Activated naive CD4-positive, alpha-beta T cell treated with anti-CD3 and anti-CD28 coated beads, Interleukin-2, amount 50 U/mL, for 16 hours (primary cell): ENCODE results near the gene SEC16A.

ENCODE experiments used
- DNase-seq: peaks from one replicate; pipeline ENCODE4 v3.0.0-alpha.2; 2020

Gene SEC16A

DNA sequence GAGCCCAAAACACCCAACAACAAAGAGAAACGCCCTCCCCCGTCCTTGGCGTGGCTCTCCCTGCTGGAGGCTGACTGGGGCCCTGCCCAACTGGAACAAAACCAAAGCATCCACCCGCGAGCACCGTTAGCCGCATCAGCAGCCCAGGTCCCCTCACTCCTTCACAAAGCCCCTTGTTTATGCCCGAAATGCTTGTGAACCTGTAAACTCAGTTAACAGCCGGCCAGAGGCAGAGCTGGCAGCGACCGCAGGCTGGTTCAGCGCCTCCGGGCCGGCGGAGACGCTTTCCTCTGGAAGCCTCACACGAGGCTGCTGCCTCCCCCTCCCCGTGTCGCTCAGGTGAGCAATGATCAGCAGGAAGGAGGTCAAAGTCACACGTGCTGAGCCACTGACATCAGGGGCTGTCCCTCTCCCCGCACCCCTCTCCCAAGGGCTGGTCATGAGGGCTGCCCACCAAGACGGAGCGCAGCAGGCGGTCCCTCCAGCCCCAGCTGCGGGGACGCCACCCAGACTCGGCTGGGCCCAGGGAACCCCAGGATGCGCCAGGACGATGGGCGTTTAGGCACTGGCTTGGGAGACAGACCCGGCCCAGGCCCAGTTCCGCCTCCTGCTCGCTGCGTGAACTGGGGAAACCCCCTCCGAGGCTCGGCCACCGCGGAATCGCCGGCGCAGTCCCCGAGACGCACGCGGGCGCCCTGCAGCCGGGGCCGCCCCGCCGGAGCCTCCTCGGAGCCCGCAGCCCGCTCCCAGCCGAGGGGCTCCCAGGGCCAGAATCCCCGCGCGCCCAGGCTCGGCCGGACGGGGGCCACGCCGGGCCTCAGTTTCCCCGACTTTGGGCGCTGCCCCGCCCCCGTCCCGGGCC is 83.4 kb downstream of the SEC16A start:
- peak; percentile 45 for DNase-seq

- DNase-seq = no peak
Observed at GRCh38 chr9:136398286-136398685, 84.6 kb downstream of the SEC16A start.

- no peak for DNase-seq
Observed at GRCh38 chr9:136397643-136398042, 85.2 kb downstream of the SEC16A start.

DNA sequence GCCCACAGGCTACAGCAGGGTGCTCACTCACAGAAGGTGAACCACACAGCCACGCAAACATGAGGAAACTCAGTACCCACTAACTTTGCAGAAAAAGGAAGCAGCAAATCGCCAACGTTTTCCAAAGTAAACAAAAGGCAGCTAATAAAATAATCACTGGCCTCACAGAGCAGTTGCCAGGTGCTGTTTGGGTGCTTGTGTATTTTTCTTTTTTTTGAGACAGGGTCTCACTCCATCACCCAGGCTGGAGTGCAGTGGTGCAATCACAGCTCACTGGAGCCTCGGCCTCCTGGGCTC is 86.7 kb downstream of the SEC16A start:
- no peak for DNase-seq

GRCh38 chr9:136395345-136396218 is 87.3 kb downstream of the SEC16A start:
- DNase-seq = no peak

- no peak for DNase-seq
Observed at GRCh38 chr9:136395020-136395340, 87.9 kb downstream of the SEC16A start.

DNA sequence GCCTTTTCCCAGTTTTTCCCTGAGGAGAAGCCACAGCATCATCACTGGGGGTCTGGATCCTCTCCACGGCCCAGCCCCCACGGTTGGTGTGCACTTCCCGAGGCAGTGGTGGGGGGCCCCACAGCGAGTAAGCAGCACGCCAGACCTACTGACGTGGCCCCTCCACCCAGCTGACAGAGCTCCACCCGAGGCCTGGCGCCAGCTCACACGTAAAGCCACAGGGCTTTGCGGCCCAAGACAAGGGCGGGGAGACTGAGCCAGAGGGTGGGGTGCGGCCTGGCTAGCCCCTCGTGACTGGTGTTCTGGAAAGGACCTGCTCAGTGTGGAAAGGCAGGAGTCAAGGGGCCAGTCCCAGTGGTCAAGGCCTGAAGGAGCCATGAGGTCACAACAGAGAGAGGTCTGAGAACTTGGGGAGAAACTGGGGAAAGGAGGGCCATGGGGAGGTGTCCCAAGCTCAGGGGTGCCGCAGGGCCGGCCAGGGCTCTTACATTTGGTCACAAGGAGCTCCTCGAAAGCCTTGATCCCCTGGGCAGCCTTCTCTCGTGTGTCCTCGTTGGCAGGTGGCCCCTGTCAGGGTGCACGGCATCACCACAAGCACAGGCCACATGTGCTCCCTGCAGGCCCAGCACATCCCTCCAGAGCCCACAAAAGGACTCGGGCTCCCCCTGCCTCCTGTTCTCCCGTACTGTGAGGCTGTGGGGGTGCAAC is 88.4 kb downstream of the SEC16A start:
- no peak for DNase-seq

DNA sequence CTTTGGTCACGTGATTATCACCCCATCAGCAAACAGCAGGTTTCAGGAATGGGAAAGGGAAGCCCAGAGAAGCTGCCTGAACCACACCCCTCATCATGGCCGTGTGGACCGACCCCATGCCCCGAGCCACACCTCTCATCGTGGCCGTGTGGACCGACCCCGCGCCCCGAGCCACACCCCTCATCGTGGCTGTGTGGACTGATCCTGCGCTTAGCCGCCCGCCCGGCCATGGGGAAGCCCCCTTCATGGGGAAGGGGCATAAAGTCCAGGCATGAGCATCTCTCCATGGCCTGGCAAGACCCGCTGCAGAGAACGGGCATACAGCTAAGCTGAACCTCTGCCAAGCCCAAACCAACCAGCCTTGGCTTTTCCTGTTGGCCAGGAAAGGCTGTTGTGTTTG is 89.3 kb downstream of the SEC16A start:
- DNase-seq = no peak

- DNase-seq = no peak
Observed at GRCh38 chr9:136392538-136393449, 90.0 kb downstream of the SEC16A start.

DNA sequence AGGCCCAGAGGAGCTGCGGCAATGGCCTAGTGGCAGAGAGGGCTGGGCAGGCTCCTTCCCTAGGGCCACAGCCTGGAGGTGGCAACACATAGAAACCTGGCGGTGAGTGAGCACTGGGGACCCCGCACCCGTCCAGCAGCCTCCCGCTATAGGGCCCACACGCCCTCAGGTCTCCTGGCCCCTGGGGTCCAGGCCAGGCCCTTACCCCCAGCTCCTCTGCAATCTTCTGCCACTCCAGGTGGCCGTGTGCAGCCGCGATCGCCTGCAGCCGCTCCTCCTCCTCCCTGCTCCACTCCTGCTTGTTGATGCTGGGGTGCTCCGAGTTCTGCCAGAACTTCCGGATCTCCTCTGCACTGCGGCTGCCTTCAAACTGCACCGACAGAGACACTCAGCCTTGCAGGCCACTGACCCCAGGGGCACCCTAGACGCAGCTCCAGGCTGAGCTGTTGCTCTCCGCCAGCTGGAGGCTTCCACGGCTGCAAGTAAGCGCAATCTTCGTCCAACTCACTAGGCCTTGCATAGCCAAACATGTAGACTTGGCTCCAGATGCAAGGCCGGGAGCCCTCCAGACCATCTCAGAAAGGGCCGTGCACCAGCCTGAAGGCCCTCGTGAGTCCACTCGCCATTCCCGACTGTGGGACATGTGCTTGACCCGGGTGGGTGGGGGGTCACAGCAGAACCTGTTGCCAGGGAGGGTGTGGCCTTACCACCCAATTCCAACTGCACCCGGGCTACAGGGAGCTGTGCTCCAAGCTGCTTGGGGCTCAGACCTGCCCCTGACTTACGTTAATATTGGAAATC is 90.9 kb downstream of the SEC16A start:
- no peak for DNase-seq
